GM12874 (cell line): ENCODE data around the gene PARP14.

ENCODE experiments used
- CTCF ChIP-seq: IDR thresholded peaks from 2 replicates; pipeline ENCODE4 v1.5.1; 2011; ENCODE audit warnings: low read depth, mild to moderate bottlenecking, control low read depth, low read length, moderate library complexity; ENCODE audit not compliant: insufficient read depth

Gene PARP14

GRCh38 chr3:122760453-122761271 lies 80.0 kb downstream of the PARP14 start:
- no peak for TF ChIP-seq CTCF

DNA sequence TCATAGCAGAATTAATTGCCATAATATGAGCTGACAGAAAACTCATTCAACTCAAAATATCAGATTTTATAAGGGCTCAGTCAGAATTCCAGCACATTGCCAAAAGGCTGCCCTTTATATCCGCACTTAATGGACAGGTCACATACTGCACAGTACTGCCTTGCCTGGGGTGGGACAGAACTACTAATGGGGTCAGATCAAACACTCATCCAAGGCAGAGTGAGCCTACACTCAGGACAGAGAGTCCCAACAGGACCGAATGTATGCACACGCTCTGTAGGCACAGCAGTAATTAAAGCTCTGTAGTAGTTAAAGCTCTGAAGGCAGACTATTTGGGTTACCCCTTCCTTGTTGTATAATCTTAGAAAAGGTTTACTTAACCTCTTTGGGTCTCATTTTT lies 85.8 kb downstream of the PARP14 start:
- TF ChIP-seq CTCF = no peak

DNA sequence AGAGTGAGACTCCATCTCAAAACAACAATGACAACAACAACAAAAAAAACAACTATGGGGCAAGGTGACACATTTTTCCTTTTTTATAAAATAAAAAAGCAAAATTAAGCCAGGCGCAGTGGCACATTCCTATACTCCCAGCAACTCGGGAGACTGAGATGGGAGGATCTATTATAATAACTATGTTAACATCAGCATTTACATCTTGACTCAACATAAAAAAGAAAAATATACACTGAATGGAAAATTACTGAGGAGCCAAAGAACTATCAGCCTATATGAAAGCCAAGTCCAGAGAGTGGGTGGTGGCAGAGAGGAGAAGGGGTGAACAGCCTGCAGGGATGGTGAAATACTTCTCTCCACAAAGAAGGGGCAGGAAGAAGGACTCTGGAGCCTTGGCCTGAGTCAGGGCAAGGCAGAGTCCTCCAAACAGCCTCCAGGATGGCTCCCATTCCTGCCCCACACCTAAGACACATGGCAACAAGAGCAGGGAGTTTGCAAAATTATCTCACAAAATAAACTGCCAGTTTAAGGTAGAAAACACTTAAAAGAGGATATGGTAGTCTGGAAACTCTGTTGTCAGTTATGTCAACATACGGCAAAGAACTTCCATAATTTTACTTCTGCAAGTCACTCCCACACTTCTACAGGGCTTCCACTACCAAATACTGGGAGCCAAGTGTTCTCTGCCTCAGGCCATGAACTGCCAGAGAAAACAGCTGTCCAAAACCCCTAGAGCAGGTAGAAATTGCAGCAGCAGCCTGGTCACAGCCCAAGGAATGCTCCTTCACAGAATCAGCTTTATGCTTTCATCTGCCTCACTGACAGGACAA lies 87.1 kb downstream of the PARP14 start:
- TF ChIP-seq CTCF = no peak

- TF ChIP-seq CTCF = no peak
These were observed 90.0 kb downstream of the PARP14 start for GRCh38 chr3:122770521-122771202.

GRCh38 chr3:122772827-122773226 lies 92.2 kb downstream of the PARP14 start:
- no peak for TF ChIP-seq CTCF

- no peak for TF ChIP-seq CTCF
These were observed 93.4 kb downstream of the PARP14 start for GRCh38 chr3:122773944-122774509.

DNA sequence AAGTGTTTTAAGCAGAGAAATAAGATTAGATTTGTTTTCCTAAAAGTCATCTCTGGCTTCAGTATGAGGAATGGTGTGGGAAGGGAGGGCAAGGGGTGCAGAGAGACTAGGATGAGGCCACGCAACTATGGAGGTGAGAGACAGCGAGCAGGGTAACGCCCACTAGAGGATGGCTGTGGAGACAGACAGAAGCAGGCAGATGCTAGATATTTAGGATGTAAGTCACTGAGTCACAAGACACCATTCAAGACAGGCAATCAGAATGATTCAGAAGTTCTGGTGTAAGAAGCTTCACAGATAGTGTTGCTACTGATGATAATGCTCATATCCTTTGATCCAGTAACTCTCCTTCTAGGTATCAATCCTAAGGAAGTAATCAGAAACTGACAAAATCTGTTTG lies 93.9 kb downstream of the PARP14 start:
- TF ChIP-seq CTCF = 0 out of 2 replicates have a peak, but pooled peaks have one; percentile 10
